Erythroblast (primary cell): ENCODE measurements around the gene PDGFRB.

ENCODE experiments used
- GATA1 ChIP-seq: IDR thresholded peaks from 2 replicates; pipeline ENCODE4 v1.6.1; 2011; ENCODE audit warnings: low read depth, mild to moderate bottlenecking, control low read depth, low read length, moderate library complexity
- POLR2A ChIP-seq: IDR thresholded peaks from 2 replicates; pipeline ENCODE4 v1.6.1; 2011; ENCODE audit warnings: mild to moderate bottlenecking, low read length

- no peak for TF ChIP-seq POLR2A
- TF ChIP-seq GATA1 = no peak
Observed at GRCh38 chr5:150160448-150161081, 4.9 kb upstream of the PDGFRB start.
